ENCODE measurements around the gene DROSHA. TPM values are rescaled to one million over a fixed set of nuclear protein-coding genes. Genes with fewer than 3 reads are reported as not detected.

DROSHA gene
- total and polyA plus RNA-seq, 4 donors: 75.8 to 84.3 (median 82.1) TPM

- Histone ChIP-seq H3K36me3 (ENCODE audit: control insufficient read depth, insufficient read depth, low read length) (peaks cover 10% of the 10 kb centered on the region), H3K9me3 (ENCODE audit: control insufficient read depth, insufficient read depth, low read length) (no peaks in the 10 kb centered on the region), H3K4me3 (ENCODE audit: low read depth, low read length) (no peak overlapping the region), H3K4me1 (ENCODE audit: control insufficient read depth, insufficient read depth, low read length) (no peaks in the 10 kb centered on the region), H3K27me3 (ENCODE audit: control insufficient read depth, insufficient read depth, low read length) (no peaks in the 10 kb centered on the region), H3K27ac (ENCODE audit: low read depth, low read length) (no peak overlapping the region)
- no CpG with 5 or more reads among the region's 1 CpG for WGBS (ENCODE audit: insufficient coverage)
- no peak for DNase-seq (ENCODE audit: low read depth in 4 of 6, low spot score in 6 of 6)
Observed at GRCh38 chr5:31436851-31437250, 95.0 kb downstream of the DROSHA start.

- Histone ChIP-seq H3K36me3 (ENCODE audit: control insufficient read depth, insufficient read depth, low read length) (peaks cover 10% of the 10 kb centered on the region), H3K4me3 (ENCODE audit: low read depth, low read length) (no peak overlapping the region)
- 90% methylated on average over 2 of the region's 4 CpGs for WGBS (ENCODE audit: insufficient coverage)
Observed at GRCh38 chr5:31435730-31436129, 96.2 kb downstream of the DROSHA start.

GRCh38 chr5:31434898-31435297 is 97.0 kb downstream of the DROSHA start:
- no peaks in the 10 kb centered on the region for H3K4me1 ChIP-seq (ENCODE audit: control insufficient read depth, insufficient read depth, low read length)
- no peak overlapping the region for H3K27ac ChIP-seq (ENCODE audit: low read depth, low read length)
- peaks cover 10% of the 10 kb centered on the region for H3K36me3 ChIP-seq (ENCODE audit: control insufficient read depth, insufficient read depth, low read length)
- no CpG with 5 or more reads among the region's 2 CpGs for WGBS (ENCODE audit: insufficient coverage)
- H3K4me3 ChIP-seq (ENCODE audit: low read depth, low read length): no peak overlapping the region
- no peaks in the 10 kb centered on the region for H3K9me3 ChIP-seq (ENCODE audit: control insufficient read depth, insufficient read depth, low read length)
- no peak for DNase-seq (ENCODE audit: low read depth in 4 of 6, low spot score in 6 of 6)
- no peaks in the 10 kb centered on the region for H3K27me3 ChIP-seq (ENCODE audit: control insufficient read depth, insufficient read depth, low read length)

More at GRCh38 chr5:31435730-31436129, 96.2 kb downstream of the DROSHA start:
- no peak for DNase-seq (ENCODE audit: low read depth in 4 of 6, low spot score in 6 of 6)
- H3K9me3 ChIP-seq (ENCODE audit: control insufficient read depth, insufficient read depth, low read length): no peaks in the 10 kb centered on the region
- H3K4me1 ChIP-seq (ENCODE audit: control insufficient read depth, insufficient read depth, low read length): no peaks in the 10 kb centered on the region
- H3K27ac ChIP-seq (ENCODE audit: low read depth, low read length): no peak overlapping the region
- no peaks in the 10 kb centered on the region for H3K27me3 ChIP-seq (ENCODE audit: control insufficient read depth, insufficient read depth, low read length)

- Histone ChIP-seq H3K36me3 (ENCODE audit: control insufficient read depth, insufficient read depth, low read length) (peaks cover 8% of the 10 kb centered on the region), H3K27ac (ENCODE audit: low read depth, low read length) (no peak overlapping the region), H3K27me3 (ENCODE audit: control insufficient read depth, insufficient read depth, low read length) (no peaks in the 10 kb centered on the region), H3K4me3 (ENCODE audit: low read depth, low read length) (no peak overlapping the region), H3K9me3 (ENCODE audit: control insufficient read depth, insufficient read depth, low read length) (no peaks in the 10 kb centered on the region), H3K4me1 (ENCODE audit: control insufficient read depth, insufficient read depth, low read length) (no peaks in the 10 kb centered on the region)
- peak in 1 of 6 donors; percentile 48 for DNase-seq (ENCODE audit: low read depth in 4 of 6, low spot score in 6 of 6)
- WGBS (ENCODE audit: insufficient coverage): no CpG with 5 or more reads among the region's 3 CpGs
Observed at GRCh38 chr5:31433229-31433628, 98.7 kb downstream of the DROSHA start.

GRCh38 chr5:31427724-31428309 is 104.1 kb downstream of the DROSHA start:
- Histone ChIP-seq H3K27ac (ENCODE audit: low read depth, low read length) (no peak overlapping the region), H3K4me1 (ENCODE audit: control insufficient read depth, insufficient read depth, low read length) (no peaks in the 10 kb centered on the region), H3K27me3 (ENCODE audit: control insufficient read depth, insufficient read depth, low read length) (no peaks in the 10 kb centered on the region), H3K9me3 (ENCODE audit: control insufficient read depth, insufficient read depth, low read length) (no peaks in the 10 kb centered on the region), H3K4me3 (ENCODE audit: low read depth, low read length) (no peak overlapping the region), H3K36me3 (ENCODE audit: control insufficient read depth, insufficient read depth, low read length) (no peaks in the 10 kb centered on the region)
- DNase-seq (ENCODE audit: low read depth in 4 of 6, low spot score in 6 of 6): peak in 1 of 6 donors; percentile 80
- 100% methylated on average over 1 of the region's 1 CpG for WGBS (ENCODE audit: insufficient coverage)

GRCh38 chr5:31427013-31427723 is 104.7 kb downstream of the DROSHA start:
- H3K36me3 ChIP-seq (ENCODE audit: control insufficient read depth, insufficient read depth, low read length): no peaks in the 10 kb centered on the region
- H3K9me3 ChIP-seq (ENCODE audit: control insufficient read depth, insufficient read depth, low read length): no peaks in the 10 kb centered on the region
- DNase-seq (ENCODE audit: low read depth in 4 of 6, low spot score in 6 of 6): no peak
- WGBS (ENCODE audit: insufficient coverage): 58% methylated on average over 3 of the region's 4 CpGs
- no peak overlapping the region for H3K4me3 ChIP-seq (ENCODE audit: low read depth, low read length)
- no peaks in the 10 kb centered on the region for H3K27me3 ChIP-seq (ENCODE audit: control insufficient read depth, insufficient read depth, low read length)
- no peaks in the 10 kb centered on the region for H3K4me1 ChIP-seq (ENCODE audit: control insufficient read depth, insufficient read depth, low read length)
- H3K27ac ChIP-seq (ENCODE audit: low read depth, low read length): no peak overlapping the region

GRCh38 chr5:31421806-31422586 is 109.9 kb downstream of the DROSHA start:
- Histone ChIP-seq H3K36me3 (ENCODE audit: control insufficient read depth, insufficient read depth, low read length) (peaks cover 8% of the 10 kb centered on the region), H3K27me3 (ENCODE audit: control insufficient read depth, insufficient read depth, low read length) (no peaks in the 10 kb centered on the region), H3K27ac (ENCODE audit: low read depth, low read length) (no peak overlapping the region), H3K4me3 (ENCODE audit: low read depth, low read length) (no peak overlapping the region), H3K9me3 (ENCODE audit: control insufficient read depth, insufficient read depth, low read length) (no peaks in the 10 kb centered on the region), H3K4me1 (ENCODE audit: control insufficient read depth, insufficient read depth, low read length) (no peaks in the 10 kb centered on the region)
- 38% methylated on average over 1 of the region's 7 CpGs for WGBS (ENCODE audit: insufficient coverage)
- no peak for DNase-seq (ENCODE audit: low read depth in 4 of 6, low spot score in 6 of 6)

GRCh38 chr5:31417512-31417911 is 114.4 kb downstream of the DROSHA start:
- WGBS (ENCODE audit: insufficient coverage): 82% methylated on average over 4 of the region's 5 CpGs

GRCh38 chr5:31416547-31416946 is 115.3 kb downstream of the DROSHA start:
- Histone ChIP-seq H3K27me3 (ENCODE audit: control insufficient read depth, insufficient read depth, low read length) (no peaks in the 10 kb centered on the region), H3K9me3 (ENCODE audit: control insufficient read depth, insufficient read depth, low read length) (no peaks in the 10 kb centered on the region), H3K36me3 (ENCODE audit: control insufficient read depth, insufficient read depth, low read length) (peaks cover 15% of the 10 kb centered on the region), H3K4me1 (ENCODE audit: control insufficient read depth, insufficient read depth, low read length) (peaks cover 6% of the 10 kb centered on the region), H3K4me3 (ENCODE audit: low read depth, low read length) (no peak overlapping the region), H3K27ac (ENCODE audit: low read depth, low read length) (no peak overlapping the region)
- 58% methylated on average over 3 of the region's 3 CpGs for WGBS (ENCODE audit: insufficient coverage)
- DNase-seq (ENCODE audit: low read depth in 4 of 6, low spot score in 6 of 6): no peak

More at GRCh38 chr5:31417512-31417911, 114.4 kb downstream of the DROSHA start:
- no peak overlapping the region for H3K27ac ChIP-seq (ENCODE audit: low read depth, low read length)
- peaks cover 15% of the 10 kb centered on the region for H3K36me3 ChIP-seq (ENCODE audit: control insufficient read depth, insufficient read depth, low read length)
- no peak overlapping the region for H3K4me3 ChIP-seq (ENCODE audit: low read depth, low read length)
- DNase-seq (ENCODE audit: low read depth in 4 of 6, low spot score in 6 of 6): no peak
- H3K27me3 ChIP-seq (ENCODE audit: control insufficient read depth, insufficient read depth, low read length): no peaks in the 10 kb centered on the region
- peaks cover 6% of the 10 kb centered on the region for H3K4me1 ChIP-seq (ENCODE audit: control insufficient read depth, insufficient read depth, low read length)
- no peaks in the 10 kb centered on the region for H3K9me3 ChIP-seq (ENCODE audit: control insufficient read depth, insufficient read depth, low read length)

Measured in spinal cord (tissue), 10 donors.